Left kidney (tissue), 8 donors: ENCODE results near the gene FIBP. TPM values are rescaled to one million over a fixed set of nuclear protein-coding genes. Genes with fewer than 3 reads are reported as not detected.

Source experiments
- DNase-seq: peaks from one replicate; pipeline ENCODE4 v3.0.0-alpha.2; 2013
- long read RNA-seq, 8 donors: transcript quantifications; one replicate each; lab custom pipeline, GENCODE V29; 2026
- polyA plus RNA-seq: library from polyadenylated mRNA; unstranded; fragments of 120-200 nt; gene quantifications from one replicate; pipeline ENCODE4 v1.2.1, GENCODE V29; 2013; ENCODE audit not compliant: insufficient read length

The FIBP gene
- polyA plus RNA-seq, result 96.0 TPM
- long read RNA-seq, donor 1, transcript FIBP-206 (3 exons, 1,378 nt), result minor isoform, 7 of 176 reads
- long read RNA-seq, donor 1, transcript FIBP-201 (10 exons, 1,261 nt), result minor isoform, 6 of 176 reads
- long read RNA-seq, donor 1, transcript FIBP-202 (10 exons, 1,248 nt), result major isoform, 25 of 176 reads
- long read RNA-seq, donor 1, partial matches to known transcripts, result 135 of 176 reads
- long read RNA-seq, donor 1, other reads (novel, unspliced or antisense), result 0 of 176 reads
- long read RNA-seq, donor 2, transcript FIBP-202 (10 exons, 1,248 nt), result major isoform, 21 of 36 reads
- long read RNA-seq, donor 2, partial matches to known transcripts, result 6 of 36 reads
- long read RNA-seq, donor 2, other reads (novel, unspliced or antisense), result 0 of 36 reads
- long read RNA-seq, donor 3, transcript FIBP-202 (10 exons, 1,248 nt), result major isoform, 27 of 44 reads
- long read RNA-seq, donor 3, transcript FIBP-201 (10 exons, 1,261 nt), result minor isoform, 5 of 44 reads
- long read RNA-seq, donor 3, partial matches to known transcripts, result 9 of 44 reads
- long read RNA-seq, donor 3, other reads (novel, unspliced or antisense), result 0 of 44 reads
- long read RNA-seq, donor 4, partial matches to known transcripts, result 0 of 4 reads
- long read RNA-seq, donor 4, other reads (novel, unspliced or antisense), result 0 of 4 reads
- long read RNA-seq, donor 5, transcript FIBP-201 (10 exons, 1,261 nt), result minor isoform, 8 of 90 reads
- long read RNA-seq, donor 5, transcript FIBP-202 (10 exons, 1,248 nt), result major isoform, 55 of 90 reads
- long read RNA-seq, donor 5, partial matches to known transcripts, result 22 of 90 reads
- long read RNA-seq, donor 5, other reads (novel, unspliced or antisense), result 0 of 90 reads
- long read RNA-seq, donor 6, transcript FIBP-202 (10 exons, 1,248 nt), result major isoform, 22 of 55 reads
- long read RNA-seq, donor 6, transcript FIBP-201 (10 exons, 1,261 nt), result minor isoform, 7 of 55 reads
- long read RNA-seq, donor 6, partial matches to known transcripts, result 19 of 55 reads
- long read RNA-seq, donor 6, other reads (novel, unspliced or antisense), result 0 of 55 reads
- long read RNA-seq, donor 7, transcript FIBP-202 (10 exons, 1,248 nt), result major isoform, 55 of 199 reads
- long read RNA-seq, donor 7, partial matches to known transcripts, result 134 of 199 reads
- long read RNA-seq, donor 7, other reads (novel, unspliced or antisense), result 0 of 199 reads
- long read RNA-seq, donor 8, transcript FIBP-202 (10 exons, 1,248 nt), result major isoform, 7 of 57 reads
- long read RNA-seq, donor 8, partial matches to known transcripts, result 43 of 57 reads
- long read RNA-seq, donor 8, other reads (novel, unspliced or antisense), result 0 of 57 reads

GRCh38 chr11:65888163-65888814 lies at the start of gene FIBP:
Gene FIBP (minus strand): TSS chr11:65888471. CDS start chr11:65888418, 53 bp downstream.
- peak; percentile 94 for DNase-seq

GRCh38 chr11:65937766-65938165 lies 49.5 kb upstream of the FIBP start:
- DNase-seq, result no peak

GRCh38 chr11:65934014-65934413 lies 45.7 kb upstream of the FIBP start:
- no peak for DNase-seq

DNA sequence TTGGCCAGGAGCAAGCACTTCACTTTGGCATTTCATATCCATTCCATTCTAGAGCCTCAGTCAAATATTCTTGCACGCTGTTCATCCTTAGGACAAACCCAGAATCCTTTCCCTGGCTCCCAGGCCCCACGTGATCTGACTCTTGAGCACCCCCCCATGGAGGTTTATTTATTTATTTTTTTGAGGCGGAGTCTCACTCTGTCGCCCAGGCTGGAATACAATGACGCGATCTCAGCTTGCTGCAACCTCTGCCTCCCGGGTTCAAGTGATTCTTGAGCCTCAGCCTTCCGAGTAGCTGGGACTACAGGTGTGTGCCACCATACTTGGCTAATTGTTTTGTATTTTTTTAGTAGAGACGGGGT lies 44.3 kb upstream of the FIBP start:
- no peak for DNase-seq

- no peak for DNase-seq
These were observed 43.7 kb upstream of the FIBP start for GRCh38 chr11:65931773-65932557.

DNA sequence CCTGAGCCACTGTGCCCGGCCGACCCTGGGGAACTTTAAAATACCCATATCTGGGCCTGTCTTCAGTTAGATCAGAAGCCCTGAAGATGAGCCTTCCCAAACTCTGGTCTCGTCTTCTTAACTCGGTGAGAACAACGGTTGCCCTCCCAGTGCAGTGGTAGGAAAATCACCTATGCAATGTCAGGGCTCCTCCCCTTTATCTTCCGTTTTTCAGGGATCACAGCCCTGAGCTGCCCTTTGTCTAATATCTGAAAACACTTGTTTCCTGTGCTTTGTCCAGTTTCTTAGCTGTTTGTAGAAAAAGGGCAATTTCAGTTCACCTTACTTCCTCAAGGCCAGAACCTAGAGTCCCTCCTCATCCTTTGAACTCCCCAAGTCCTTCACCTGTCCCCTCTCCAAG lies 40.4 kb upstream of the FIBP start:
- DNase-seq, result no peak

- DNase-seq, result no peak
These were observed 39.7 kb upstream of the FIBP start for GRCh38 chr11:65927904-65928397.

DNA sequence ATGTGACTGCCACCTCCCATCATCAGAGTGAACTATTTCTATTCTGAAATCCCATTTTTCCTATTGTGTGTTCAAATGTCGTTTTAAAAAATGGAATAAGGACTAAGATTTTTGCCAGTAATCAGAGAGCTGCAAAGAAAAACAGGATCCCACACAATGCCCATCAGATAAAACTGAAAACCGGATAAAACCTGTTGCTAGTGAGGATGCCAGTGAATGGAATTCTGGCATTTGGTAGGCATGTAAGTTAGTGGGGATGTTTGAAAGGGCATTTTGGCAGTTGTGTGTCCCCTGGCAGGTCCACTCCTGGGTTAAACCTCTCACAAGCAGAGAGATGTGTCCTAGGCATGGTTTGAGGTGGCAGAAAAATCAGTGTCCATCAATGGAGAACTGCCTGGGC lies 37.1 kb upstream of the FIBP start:
- DNase-seq, result no peak

DNA sequence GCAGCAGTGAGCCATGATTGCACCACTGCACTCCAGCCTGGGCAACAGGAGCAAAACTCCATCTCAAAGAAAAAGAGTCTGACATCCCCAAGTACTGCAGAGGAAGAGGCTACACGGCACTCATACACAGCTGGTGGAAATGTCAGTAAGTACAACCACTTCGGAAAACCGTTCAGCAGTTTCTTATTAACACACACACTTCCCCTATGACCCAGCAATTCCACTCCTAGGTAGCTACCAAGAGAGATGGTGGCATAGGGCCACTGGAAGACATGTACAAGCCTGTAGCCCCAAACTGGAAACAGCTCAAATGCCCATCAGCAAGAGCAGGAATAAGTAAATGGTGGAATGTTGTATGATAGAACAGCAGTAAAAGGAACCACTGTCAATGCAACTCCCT lies 34.3 kb upstream of the FIBP start:
- no peak for DNase-seq

DNA sequence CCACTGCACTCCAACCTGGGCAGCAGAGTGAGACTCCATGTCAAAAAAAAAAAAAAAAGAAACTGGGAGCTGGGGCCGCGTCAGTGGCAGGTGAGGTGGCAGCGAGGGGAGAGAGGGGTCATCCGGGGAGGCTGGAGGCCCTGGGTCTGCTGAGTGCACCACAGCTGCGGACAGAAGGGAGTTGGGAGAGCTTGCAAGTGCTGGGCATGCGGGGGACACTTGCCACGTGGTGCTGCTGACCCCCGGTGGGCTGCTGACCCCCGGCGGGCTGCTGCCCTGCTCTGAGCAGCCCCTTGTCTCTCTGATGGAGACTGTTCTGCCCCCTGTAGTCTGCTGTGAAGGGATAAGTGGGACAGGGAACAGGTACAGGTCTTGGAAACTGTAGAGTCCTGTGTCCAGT lies 33.6 kb upstream of the FIBP start:
- DNase-seq, result no peak

DNA sequence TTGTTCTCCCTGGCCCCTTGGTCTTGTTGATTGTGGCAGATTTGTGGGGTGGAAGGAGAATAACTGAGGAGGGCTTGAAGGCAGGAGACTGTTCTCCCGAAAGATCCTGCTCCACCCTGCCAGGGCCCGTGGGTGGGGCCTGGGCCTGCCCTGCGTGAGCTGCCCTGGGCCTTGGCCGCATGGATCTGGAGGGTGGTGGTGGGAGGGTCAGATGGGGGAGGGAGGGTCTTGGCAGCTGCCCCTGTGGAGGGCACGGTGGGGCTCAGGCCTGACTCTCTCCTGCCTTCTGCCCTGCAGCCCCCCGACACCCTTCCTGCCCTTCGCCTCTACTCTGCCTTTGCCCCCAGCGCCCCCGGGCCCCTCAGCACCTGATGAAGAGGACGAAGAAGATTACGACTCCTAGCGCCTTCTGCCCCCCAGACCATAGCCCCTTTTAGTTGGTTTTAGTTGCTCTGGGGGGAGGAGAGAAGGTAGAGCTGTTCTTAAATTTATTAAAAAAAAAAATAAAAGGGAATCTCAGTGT lies 32.8 kb upstream of the FIBP start:
- DNase-seq, result no peak

DNA sequence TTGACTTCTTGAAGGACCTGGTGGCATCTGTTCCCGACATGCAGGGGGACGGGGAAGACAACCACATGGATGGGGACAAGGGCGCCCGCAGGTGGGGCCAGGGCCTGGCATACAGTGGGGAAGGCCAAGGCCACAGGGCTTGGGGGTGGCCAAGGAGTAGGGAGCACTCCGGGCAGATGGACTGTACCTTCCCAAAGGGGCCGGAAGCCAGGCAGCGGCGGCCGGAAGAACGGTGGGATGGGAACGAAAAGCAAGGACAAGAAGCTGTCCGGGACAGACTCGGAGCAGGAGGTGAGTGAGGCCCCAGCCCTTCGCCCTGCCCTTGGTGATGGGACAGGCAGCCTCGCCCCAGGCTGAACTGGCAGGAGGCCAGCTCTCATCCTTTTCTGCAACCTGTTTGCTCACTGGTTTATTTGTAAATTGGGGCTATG lies 32.1 kb upstream of the FIBP start:
- DNase-seq, result no peak

DNA sequence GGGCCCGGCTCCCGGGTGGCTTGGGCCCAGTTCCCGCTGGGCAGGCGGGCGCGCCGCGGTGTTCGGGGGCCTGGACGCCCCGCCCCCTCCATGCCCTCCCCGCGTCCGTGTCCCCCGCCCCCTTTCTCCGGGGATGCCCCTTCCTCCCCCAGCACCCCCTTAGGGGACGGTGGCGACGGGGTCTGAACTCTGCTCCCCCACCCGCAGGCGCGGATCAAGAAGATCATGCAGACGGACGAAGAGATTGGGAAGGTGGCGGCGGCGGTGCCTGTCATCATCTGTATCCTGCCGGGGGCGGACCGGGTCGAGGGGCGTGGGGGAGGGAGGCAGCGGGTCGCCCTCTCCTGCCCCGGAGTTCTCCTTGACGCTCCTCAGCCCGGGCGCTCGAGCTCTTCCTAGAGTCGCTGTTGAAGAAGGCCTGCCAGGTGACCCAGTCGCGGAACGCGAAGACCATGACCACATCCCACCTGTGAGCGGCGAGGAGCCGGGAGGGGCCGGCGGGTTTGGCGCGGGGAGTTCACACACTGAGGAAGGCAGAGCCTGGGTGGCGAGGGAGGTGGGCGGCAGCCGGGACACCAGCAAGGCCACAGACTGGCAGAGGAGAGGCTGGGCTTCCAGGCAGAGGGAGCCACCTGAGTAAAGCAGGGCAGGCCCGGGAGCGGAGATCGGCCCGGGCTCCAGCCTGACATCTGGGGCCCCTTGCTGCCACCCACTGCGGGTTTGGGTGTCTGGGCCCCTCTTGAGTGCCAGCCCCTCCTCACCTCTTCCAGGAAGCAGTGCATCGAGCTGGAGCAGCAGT lies 31.5 kb upstream of the FIBP start:
- no peak for DNase-seq

DNA sequence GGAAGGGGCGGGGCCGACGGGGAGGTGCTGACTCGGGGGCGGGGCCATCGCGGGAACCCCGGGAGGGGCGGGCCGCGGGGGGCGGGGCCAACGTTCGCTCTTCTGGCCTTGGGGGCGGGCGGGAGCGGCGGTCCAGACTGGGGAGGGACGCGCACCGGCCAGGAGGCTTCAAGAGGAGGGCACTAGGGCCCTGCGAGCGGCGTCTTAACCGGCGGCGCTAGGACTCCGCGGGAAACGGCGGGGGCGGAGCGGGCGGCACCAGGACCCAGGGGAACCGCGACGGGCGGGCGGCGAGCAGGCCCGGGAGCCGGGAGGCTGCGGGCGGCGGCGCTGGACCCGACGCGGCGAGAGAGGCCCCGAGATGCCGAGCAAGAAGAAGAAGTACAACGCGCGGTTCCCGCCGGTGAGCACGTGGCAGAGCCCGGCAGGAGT lies 30.9 kb upstream of the FIBP start, which contains the start of gene DRAP1:
Gene DRAP1, plus strand, starts transcription at position 286 of the 432 bp plus-strand sequence. Its CDS starts 76 bp downstream, at position 362.
- peak; percentile 98 for DNase-seq

DNA sequence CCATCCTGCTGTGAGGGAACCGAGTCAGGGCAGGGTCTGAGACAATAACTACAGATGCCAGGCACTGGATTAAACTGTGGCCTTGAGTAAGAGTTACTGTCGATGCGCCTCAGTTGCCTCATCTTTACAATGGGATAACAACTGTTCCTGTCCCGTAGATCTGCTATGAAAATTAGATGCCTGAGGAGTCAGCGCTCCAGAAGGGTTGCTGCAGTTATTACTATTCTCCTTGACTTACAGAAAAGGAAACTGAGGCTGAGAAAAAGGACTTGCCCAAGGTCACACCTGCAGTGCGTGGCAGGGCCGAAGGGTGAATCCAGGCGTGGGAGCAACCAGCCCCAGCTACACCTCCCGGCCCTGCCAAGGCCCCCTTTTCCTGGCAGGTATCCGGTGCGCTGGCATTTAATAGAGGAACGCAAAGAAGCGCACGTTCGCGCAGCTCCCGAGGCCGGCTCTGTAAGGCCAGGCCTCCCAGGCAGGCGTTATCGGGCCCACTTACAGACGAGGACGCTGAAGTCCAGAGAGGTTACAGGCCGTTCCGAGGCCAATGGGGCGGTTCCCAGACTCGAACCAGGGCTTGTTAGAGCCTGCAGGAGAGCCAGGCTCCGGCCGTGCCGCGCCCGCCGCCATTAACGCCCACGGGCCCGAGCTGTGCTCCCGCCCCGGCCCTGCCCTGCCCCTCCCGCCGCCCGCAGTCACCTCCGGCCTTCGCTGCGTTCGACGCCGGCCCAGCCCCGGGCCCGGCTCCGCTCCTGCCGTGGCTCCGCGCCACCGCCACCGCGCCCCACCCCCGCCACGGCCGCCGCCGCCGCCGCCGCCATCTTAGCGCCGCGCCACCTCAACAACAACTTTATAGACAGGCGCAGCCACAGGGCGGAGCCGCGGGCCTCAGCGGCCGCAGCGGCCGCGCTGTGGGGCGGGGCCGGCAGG lies 30.2 kb upstream of the FIBP start, which contains the start of gene C11orf68:
Gene C11orf68, minus strand, starts transcription at position 852 of the 930 bp plus-strand sequence. Its CDS starts 31 bp downstream, at position 821.
- DNase-seq, result no peak

- no peak for DNase-seq
These were observed 29.4 kb upstream of the FIBP start for GRCh38 chr11:65917434-65918210.

GRCh38 chr11:65917077-65917433 lies 28.8 kb upstream of the FIBP start:
- DNase-seq, result no peak
